Mesenchymal stem cell (in vitro differentiated cells and primary cell): ENCODE data around the gene CLEC6A.

Experiments used
- DNase-seq: peaks from one replicate; pipeline ENCODE4 v3.0.0-alpha.2; 2013
- H2AFZ ChIP-seq: one replicate; pipeline ENCODE4 v1.6.1; 2013; ENCODE audit warnings: low read depth, mild to moderate bottlenecking, control low read depth, inconsistent platforms, low read length, moderate library complexity
- H2AK5ac ChIP-seq: 2 replicates; pipeline ENCODE4 v1.6.1; 2013; ENCODE audit warnings: low read length, moderate library complexity, mild to moderate bottlenecking, inconsistent platforms; ENCODE audit not compliant: severe bottlenecking
- H2BK120ac ChIP-seq: one replicate; pipeline ENCODE4 v1.6.1; 2013; ENCODE audit warnings: low read depth, mild to moderate bottlenecking, inconsistent platforms, low read length, moderate library complexity
- H2BK12ac ChIP-seq, 2 experiments: one replicate each; pipeline ENCODE4 v1.6.1; 2013; ENCODE audit warnings: inconsistent platforms in 2 of 2, low read length in 2 of 2, mild to moderate bottlenecking in 2 of 2, moderate library complexity in 2 of 2, control low read depth in 1 of 2
- H2BK15ac ChIP-seq: one replicate; pipeline ENCODE4 v1.6.1; 2013; ENCODE audit warnings: mild to moderate bottlenecking, low read depth, inconsistent platforms; ENCODE audit not compliant: poor library complexity, severe bottlenecking
- H2BK5ac ChIP-seq: 2 replicates; pipeline ENCODE4 v1.6.1; 2013; ENCODE audit warnings: low read depth, mild to moderate bottlenecking, low read length, control low read depth, inconsistent platforms; ENCODE audit not compliant: poor library complexity, severe bottlenecking
- H3K14ac ChIP-seq, 2 experiments: one replicate each; pipeline ENCODE4 v1.6.1; 2013; ENCODE audit warnings: inconsistent platforms in 2 of 2, low read length in 2 of 2, control low read depth in 1 of 2, mild to moderate bottlenecking in 1 of 2, moderate library complexity in 1 of 2
- H3K18ac ChIP-seq, 2 experiments: one replicate each; pipeline ENCODE4 v1.6.1; 2013; ENCODE audit warnings: inconsistent platforms in 2 of 2, low read length in 2 of 2, control low read depth in 1 of 2, low read depth in 1 of 2, mild to moderate bottlenecking in 1 of 2
- H3K23ac ChIP-seq, 2 experiments: one replicate each; pipeline ENCODE4 v1.6.1; 2013; ENCODE audit warnings: inconsistent platforms in 2 of 2, low read length in 2 of 2, mild to moderate bottlenecking in 2 of 2, moderate library complexity in 2 of 2, control low read depth in 1 of 2
- H3K27ac ChIP-seq: 2 replicates; pipeline ENCODE4 v1.5.1; 2013; ENCODE audit warnings: mild to moderate bottlenecking, moderate library complexity, low read length, control low read depth, inconsistent platforms; ENCODE audit not compliant: poor library complexity, severe bottlenecking
- H3K27me3 ChIP-seq, 2 experiments: 2 replicates each; pipeline versions ENCODE4 v1.6.1 to v1.7.0; 2013; ENCODE audit warnings: low read length in 2 of 2, mild to moderate bottlenecking in 2 of 2, moderate library complexity in 2 of 2, control low read depth in 1 of 2, inconsistent platforms in 1 of 2; ENCODE audit not compliant: control insufficient read depth in 1 of 2, insufficient read depth in 1 of 2
- H3K36me3 ChIP-seq, 2 experiments: 2 replicates each; pipeline versions ENCODE4 v1.6.1 to v1.7.0; 2013; ENCODE audit warnings: low read length in 2 of 2, control low read depth in 1 of 2, inconsistent platforms in 1 of 2, low read depth in 1 of 2, mild to moderate bottlenecking in 1 of 2; ENCODE audit not compliant: insufficient read depth in 2 of 2, control insufficient read depth in 1 of 2
- H3K4ac ChIP-seq, 2 experiments: one replicate each; pipeline ENCODE4 v1.6.1; 2013; ENCODE audit warnings: inconsistent platforms in 2 of 2, low read length in 2 of 2, mild to moderate bottlenecking in 2 of 2, moderate library complexity in 2 of 2, control low read depth in 1 of 2, low read depth in 1 of 2
- H3K4me1 ChIP-seq: 2 replicates; pipeline ENCODE4 v1.6.1; 2013; ENCODE audit warnings: low read depth, low read length, control low read depth; ENCODE audit not compliant: control insufficient read depth, insufficient read depth
- H3K4me2 ChIP-seq: 2 replicates; pipeline ENCODE4 v1.6.1; 2013; ENCODE audit warnings: low read length, mild to moderate bottlenecking, inconsistent platforms; ENCODE audit not compliant: poor library complexity, severe bottlenecking
- H3K4me3 ChIP-seq, 2 experiments: 2 replicates each; pipeline versions ENCODE4 v1.5.1 to v1.7.0; 2013; ENCODE audit warnings: low read length in 2 of 2, mild to moderate bottlenecking in 2 of 2, control low read depth in 1 of 2, low read depth in 1 of 2; ENCODE audit not compliant: insufficient read depth in 1 of 2
- H3K79me1 ChIP-seq: replicated peaks from 2 replicates; pipeline ENCODE4 v1.6.1; 2013; ENCODE audit warnings: mild to moderate bottlenecking, control low read depth, low read length, inconsistent platforms; ENCODE audit not compliant: poor library complexity, severe bottlenecking
- H3K9ac ChIP-seq: 2 replicates; pipeline ENCODE4 v1.7.0; 2013; ENCODE audit warnings: mild to moderate bottlenecking, low read length, moderate library complexity
- H3K9me3 ChIP-seq: 2 replicates; pipeline ENCODE4 v1.7.0; 2013; ENCODE audit warnings: mild to moderate bottlenecking, low read length; ENCODE audit not compliant: control insufficient read depth
- H4K8ac ChIP-seq: one replicate; pipeline ENCODE4 v1.6.1; 2013; ENCODE audit warnings: inconsistent platforms, mild to moderate bottlenecking, low read length, moderate library complexity
- H4K91ac ChIP-seq: one replicate; pipeline ENCODE4 v1.6.1; 2013; ENCODE audit warnings: mild to moderate bottlenecking, low read length, inconsistent platforms
- WGBS: methylation state at CpG from one replicate; pipeline ENCODE4 v1.1.7; 2013; ENCODE audit warnings: mixed read lengths; 5-methylcytosine and 5-hydroxymethylcytosine counted together

The CLEC6A gene

DNA sequence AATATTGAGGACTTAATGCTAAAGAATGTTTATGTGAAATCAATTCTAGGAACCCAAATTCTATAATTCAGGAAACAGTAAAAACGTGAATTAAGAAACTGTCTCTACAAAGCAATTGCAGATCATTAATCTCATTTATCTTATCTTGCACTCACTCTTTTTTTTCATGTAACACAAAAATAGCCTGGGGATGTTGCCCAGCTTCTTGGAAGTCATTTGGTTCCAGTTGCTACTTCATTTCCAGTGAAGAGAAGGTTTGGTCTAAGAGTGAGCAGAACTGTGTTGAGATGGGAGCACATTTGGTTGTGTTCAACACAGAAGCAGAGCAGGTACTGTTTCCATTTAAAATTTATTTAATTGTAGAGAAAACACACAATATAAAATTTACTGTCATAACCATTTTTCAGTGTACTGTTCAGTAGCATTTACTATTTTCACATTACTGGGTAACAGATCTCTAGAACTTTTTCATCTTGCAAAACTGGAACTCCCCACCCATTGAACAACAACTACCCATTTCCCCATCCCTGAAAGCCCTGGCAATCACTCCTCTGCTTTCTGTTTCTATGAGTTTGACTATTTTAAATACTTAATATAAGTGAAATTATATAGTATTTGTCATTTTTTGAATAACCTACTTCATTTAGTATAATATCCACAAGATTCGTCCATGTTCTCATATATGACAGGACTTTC, 9.7 kb downstream of the CLEC6A start:
- H3K18ac ChIP-seq = no peak overlapping the region
- no peaks in the 10 kb centered on the region for H3K36me3 ChIP-seq
- H4K8ac ChIP-seq = no peak overlapping the region
- no peak overlapping the region for H2BK15ac ChIP-seq
- H3K9me3 ChIP-seq = peaks cover 15% of the 10 kb centered on the region
- no peak overlapping the region for H2BK120ac ChIP-seq
- no peak overlapping the region for H2BK5ac ChIP-seq
- H4K91ac ChIP-seq = no peak overlapping the region
- H3K79me1 ChIP-seq = no peaks in the 10 kb centered on the region
- no peaks in the 10 kb centered on the region for H3K27me3 ChIP-seq
- H3K23ac ChIP-seq = no peak overlapping the region
- H3K4ac ChIP-seq = no peak overlapping the region
- no peak overlapping the region for H3K4me3 ChIP-seq
- no peak for DNase-seq
- H3K27ac ChIP-seq = no peak overlapping the region
- H3K14ac ChIP-seq = no peak overlapping the region
- WGBS = 0% methylated on average over 1 of the region's 2 CpGs
- no peak overlapping the region for H3K9ac ChIP-seq
- no peak overlapping the region for H2AFZ ChIP-seq
- no peaks in the 10 kb centered on the region for H3K4me1 ChIP-seq
- H2BK12ac ChIP-seq = no peak overlapping the region
- H2AK5ac ChIP-seq = no peak overlapping the region
- H3K4me2 ChIP-seq = no peak overlapping the region

DNA sequence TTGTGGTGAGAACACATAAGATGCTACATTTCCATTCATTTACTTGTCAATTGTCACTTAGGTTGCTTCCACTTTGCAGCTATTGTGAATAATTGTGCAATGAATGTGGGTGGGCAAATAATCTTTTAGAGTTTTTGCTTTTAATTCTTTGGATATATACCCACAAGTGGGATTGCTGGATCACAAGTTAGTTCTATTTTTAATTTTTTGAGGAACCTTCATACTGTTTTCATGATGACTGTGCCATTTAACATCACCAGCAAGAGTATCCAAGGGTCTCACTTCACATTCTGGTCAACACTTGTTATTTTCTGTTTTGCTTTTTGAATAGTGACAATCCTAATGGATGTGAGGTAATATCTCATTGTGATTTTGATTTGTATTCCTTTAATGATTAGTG, 10.5 kb downstream of the CLEC6A start:
- no peaks in the 10 kb centered on the region for H3K27me3 ChIP-seq
- no peak overlapping the region for H3K4me2 ChIP-seq
- no peak overlapping the region for H2BK120ac ChIP-seq
- H3K4ac ChIP-seq = no peak overlapping the region
- no peak for DNase-seq
- no peak overlapping the region for H3K9ac ChIP-seq
- H3K4me1 ChIP-seq = no peaks in the 10 kb centered on the region
- H2BK5ac ChIP-seq = no peak overlapping the region
- no peak overlapping the region for H3K27ac ChIP-seq
- no peak overlapping the region for H2BK12ac ChIP-seq
- no peak overlapping the region for H3K23ac ChIP-seq
- no peak overlapping the region for H3K14ac ChIP-seq
- no peak overlapping the region for H4K8ac ChIP-seq
- H2AFZ ChIP-seq = no peak overlapping the region
- H4K91ac ChIP-seq = no peak overlapping the region
- no peak overlapping the region for H3K18ac ChIP-seq
- no peaks in the 10 kb centered on the region for H3K36me3 ChIP-seq
- H2BK15ac ChIP-seq = no peak overlapping the region
- peaks cover 15% of the 10 kb centered on the region for H3K9me3 ChIP-seq
- H3K79me1 ChIP-seq = no peaks in the 10 kb centered on the region
- no peak overlapping the region for H2AK5ac ChIP-seq
- H3K4me3 ChIP-seq = no peak overlapping the region

DNA sequence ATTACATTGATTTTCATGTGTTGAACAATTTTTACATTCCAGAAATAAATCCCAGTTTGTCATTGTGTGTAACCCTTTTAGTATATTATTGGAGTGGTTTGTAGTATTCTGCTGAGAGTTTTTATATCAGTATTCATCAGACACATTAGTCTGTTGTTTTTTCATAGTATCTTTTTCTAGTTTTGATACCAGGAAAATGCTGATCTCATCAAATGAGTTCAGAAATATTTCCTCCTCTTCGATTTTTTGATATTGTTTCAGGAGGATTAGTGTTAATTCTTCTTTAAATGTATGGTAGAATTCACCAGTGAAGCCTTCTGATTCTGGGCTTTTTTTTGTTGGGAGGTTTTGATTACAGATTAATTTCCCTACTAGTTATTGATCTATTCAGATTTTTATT, 15.3 kb downstream of the CLEC6A start:
- H3K4ac ChIP-seq = no peak overlapping the region
- H3K9me3 ChIP-seq = peaks cover 15% of the 10 kb centered on the region
- no peaks in the 10 kb centered on the region for H3K79me1 ChIP-seq
- H3K18ac ChIP-seq = no peak overlapping the region
- H3K23ac ChIP-seq = no peak overlapping the region
- H2AK5ac ChIP-seq = no peak overlapping the region
- no peak overlapping the region for H2BK15ac ChIP-seq
- DNase-seq = no peak
- no peak overlapping the region for H4K8ac ChIP-seq
- no peak overlapping the region for H4K91ac ChIP-seq
- no peaks in the 10 kb centered on the region for H3K36me3 ChIP-seq
- H3K14ac ChIP-seq = no peak overlapping the region
- no peak overlapping the region for H3K4me3 ChIP-seq
- no peak overlapping the region for H3K4me2 ChIP-seq
- no peak overlapping the region for H2AFZ ChIP-seq
- H3K27ac ChIP-seq = no peak overlapping the region
- WGBS = 75% methylated on average over 1 of the region's 1 CpG
- H2BK5ac ChIP-seq = no peak overlapping the region
- H2BK12ac ChIP-seq = no peak overlapping the region
- no peaks in the 10 kb centered on the region for H3K27me3 ChIP-seq
- H3K9ac ChIP-seq = no peak overlapping the region
- no peaks in the 10 kb centered on the region for H3K4me1 ChIP-seq
- no peak overlapping the region for H2BK120ac ChIP-seq

DNA sequence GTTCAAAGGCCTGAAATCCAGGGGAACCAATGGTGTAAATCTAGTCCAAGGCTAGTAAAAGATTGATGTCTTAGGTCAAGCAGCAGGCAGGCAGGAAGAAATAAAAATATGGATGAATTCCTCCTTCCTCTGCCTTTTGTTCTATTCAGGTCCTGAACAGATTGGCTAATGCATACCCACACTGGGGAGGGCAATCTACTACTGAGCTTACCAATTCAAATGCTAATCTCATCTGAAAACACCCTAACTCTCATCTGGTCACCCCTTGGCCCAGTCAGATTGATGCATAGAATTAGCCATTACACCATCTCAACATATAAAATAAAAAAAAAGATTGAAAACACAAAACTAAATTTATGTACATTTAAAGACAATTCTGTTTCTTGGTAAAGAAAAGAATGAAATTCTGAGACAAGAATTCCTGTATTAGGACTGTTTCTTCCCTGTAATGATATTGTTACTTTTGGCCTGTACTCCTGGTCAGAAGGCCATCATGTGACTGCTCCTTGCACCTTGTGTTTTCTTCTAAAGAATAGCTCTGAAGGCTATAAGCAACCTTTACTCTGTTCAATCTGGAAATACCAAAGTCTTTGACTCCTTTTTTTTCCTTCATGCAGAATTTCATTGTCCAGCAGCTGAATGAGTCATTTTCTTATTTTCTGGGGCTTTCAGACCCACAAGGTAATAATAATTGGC, 19.9 kb downstream of the CLEC6A start:
- no peak overlapping the region for H2BK15ac ChIP-seq
- no peak overlapping the region for H2AFZ ChIP-seq
- H3K4me2 ChIP-seq = no peak overlapping the region
- no peak overlapping the region for H3K27ac ChIP-seq
- no peaks in the 10 kb centered on the region for H3K9me3 ChIP-seq
- no peak overlapping the region for H2BK120ac ChIP-seq
- H4K91ac ChIP-seq = no peak overlapping the region
- no peak overlapping the region for H3K4ac ChIP-seq
- no peak overlapping the region for H2AK5ac ChIP-seq
- no peak overlapping the region for H3K23ac ChIP-seq
- no peak overlapping the region for H2BK5ac ChIP-seq
- no peak overlapping the region for H2BK12ac ChIP-seq
- no peak overlapping the region for H3K9ac ChIP-seq
- H3K4me1 ChIP-seq = no peaks in the 10 kb centered on the region
- H3K27me3 ChIP-seq = no peaks in the 10 kb centered on the region
- H4K8ac ChIP-seq = no peak overlapping the region
- no peak for DNase-seq
- no peak overlapping the region for H3K14ac ChIP-seq
- no peaks in the 10 kb centered on the region for H3K36me3 ChIP-seq
- no peaks in the 10 kb centered on the region for H3K79me1 ChIP-seq
- H3K18ac ChIP-seq = no peak overlapping the region
- no peak overlapping the region for H3K4me3 ChIP-seq
